ENCODE measurements around the gene RSAD1.

RSAD1 gene

DNA sequence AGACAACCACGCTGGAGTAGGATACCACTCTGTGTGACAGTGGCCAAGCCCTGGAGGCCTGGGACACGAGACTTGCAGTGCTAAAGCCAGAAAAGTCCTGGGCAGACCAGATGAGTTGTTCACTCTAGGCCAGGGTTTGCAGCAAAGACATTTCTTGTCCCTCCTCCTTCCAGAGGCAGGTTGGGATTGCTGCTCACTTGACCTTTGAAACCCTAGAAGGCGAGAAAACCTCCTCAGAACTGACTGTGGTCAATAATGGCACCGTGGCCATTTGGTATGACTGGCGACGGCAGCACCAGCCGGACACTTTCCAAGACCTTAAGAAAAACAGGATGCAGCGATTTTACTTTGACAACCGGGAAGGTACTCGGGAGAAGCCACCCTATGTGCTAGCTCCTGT is 44.1 kb downstream of the RSAD1 start:
- DNase-seq = no peak

DNA sequence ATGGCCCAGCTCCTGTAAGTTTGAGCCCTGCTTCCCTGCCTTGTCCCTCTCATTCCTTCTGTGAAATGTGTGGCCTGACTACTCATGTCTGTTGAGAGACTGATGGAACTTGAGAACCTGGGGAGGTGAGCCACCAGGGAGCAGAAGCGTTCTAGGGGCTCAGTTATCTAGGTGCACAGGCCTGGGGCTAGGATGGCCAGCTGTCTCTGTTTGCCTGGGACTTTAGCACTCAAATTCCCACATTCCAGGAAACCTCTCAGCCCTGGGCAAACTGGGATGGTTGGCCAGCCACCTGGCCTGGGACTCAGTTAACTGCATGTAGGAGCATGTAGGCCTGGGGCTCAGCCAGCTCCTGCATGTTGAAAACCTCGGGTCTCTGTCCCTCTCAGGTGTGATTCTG is 44.5 kb downstream of the RSAD1 start:
- no peak for DNase-seq

DNA sequence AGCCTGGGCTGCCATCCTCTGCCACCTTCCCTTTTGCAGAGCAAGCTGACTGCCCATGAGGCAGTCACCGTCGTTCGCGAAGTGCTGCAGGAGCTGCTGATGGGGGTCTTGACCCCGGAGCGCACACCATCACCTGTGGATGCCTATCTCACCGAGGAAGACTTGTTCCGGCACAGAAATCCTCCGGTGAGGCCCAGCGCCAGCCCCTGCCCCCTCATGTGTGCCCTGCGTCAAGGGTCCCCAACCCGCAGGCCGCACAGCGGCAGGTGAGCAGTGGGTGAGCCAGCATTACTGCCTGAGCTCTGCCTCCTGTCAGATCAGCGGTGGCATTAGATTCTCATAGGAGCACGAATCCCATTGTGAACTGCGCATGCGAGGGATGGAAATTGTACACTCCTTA is 46.2 kb downstream of the RSAD1 start:
- no peak for DNase-seq

DNA sequence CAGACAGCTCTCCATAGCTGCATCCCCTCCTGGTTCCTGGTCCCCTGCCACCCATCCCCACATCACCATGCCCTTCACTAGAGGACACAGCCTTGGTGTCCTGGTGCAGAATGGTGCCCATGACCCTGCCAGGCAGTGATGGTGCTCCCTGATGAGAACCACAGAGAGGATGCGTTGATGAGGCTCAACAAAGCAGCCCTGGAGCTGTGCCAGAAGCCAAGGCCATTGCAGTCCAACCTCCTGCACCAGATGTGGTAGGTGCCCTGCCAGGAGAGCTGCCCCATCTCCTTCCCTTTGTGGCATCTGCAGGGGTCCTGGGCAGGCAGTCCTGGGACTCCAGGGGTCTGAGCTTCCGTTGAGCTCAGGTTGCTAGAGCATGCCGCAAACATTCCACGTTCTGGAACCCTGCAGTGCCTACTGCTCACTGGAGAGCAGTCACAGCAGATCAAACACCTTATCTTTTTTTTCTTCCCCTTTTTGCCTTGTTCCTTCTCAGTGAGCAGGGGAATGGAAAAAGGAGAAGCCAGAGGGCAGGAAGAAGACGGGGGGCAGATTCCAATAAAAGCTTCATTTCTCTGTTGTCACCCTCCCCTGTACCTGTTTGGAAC is 48.6 kb downstream of the RSAD1 start:
- no peak for DNase-seq

DNA sequence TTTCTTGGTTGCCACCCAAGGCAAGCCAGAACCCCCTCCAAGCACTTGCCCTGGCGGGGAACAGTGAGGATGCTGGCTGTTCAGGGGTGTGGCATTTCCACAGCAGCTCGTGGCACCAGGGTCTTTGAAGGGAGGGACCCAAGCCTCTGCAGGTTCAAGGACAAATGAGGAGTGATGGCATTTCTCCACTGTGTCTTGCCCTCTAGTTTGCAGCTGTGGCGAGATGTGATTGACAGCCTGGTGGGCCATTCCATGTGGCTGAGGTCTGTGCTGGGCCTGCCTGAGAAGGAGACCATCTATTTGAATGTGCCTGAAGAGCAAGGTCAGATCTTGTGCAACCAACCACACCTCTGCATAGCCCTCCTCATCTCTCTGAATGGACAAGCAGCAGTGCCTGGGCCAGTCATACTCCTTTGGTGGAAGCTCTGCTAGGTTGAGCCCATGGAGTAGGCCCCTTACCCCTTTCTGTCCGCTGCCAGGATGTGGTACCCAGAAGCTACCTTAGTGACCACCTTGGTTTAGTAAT is 49.4 kb downstream of the RSAD1 start:
- DNase-seq = no peak

DNA sequence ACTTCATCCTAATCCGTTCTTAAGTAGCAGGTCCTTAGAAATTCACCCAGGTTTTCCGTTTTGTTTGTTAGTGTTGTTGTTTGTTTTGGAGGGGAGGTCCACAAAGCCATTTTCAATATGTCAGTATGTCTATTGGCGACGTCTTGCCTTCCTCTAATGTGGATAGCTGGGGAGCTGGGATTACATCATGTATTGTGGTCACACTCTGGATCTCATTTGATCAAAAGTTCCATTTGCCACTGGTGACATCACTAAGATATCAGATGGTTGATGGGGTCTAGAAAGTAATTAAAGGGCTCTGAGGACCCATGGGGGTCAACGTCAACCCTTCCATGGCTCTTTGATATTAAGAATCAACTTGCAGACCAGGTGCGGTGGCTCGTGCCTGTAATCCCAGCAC is 51.2 kb downstream of the RSAD1 start:
- no peak for DNase-seq

DNA sequence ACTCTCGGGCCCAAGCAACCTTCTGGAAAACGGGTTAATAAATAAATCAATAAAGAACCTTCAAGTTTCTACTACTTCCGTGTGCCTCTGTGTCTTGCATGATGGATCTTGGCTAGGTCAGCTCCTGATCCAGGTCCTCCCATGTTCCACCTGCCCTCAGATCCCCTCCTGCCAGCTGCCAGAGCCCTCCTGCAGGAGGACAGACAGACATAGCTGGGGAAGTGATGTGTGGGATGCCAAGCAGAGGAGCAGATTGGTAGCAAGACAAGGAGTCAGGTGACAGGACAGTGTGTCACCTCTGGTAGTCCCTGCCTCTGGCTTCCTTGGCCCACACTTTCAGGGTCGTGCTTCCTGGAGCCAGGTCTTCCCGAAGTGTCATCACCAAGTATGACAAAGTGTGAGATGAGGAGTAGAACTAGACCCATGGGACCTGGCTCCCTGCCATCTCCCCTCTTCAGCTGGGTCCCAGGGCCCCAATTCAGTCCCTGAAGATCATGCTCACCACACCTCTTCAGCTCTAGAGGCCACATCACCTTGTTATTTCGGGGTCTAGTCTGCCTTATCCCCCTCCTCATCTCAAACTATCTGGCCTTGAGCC is 52.9 kb downstream of the RSAD1 start:
- no peak for DNase-seq

DNA sequence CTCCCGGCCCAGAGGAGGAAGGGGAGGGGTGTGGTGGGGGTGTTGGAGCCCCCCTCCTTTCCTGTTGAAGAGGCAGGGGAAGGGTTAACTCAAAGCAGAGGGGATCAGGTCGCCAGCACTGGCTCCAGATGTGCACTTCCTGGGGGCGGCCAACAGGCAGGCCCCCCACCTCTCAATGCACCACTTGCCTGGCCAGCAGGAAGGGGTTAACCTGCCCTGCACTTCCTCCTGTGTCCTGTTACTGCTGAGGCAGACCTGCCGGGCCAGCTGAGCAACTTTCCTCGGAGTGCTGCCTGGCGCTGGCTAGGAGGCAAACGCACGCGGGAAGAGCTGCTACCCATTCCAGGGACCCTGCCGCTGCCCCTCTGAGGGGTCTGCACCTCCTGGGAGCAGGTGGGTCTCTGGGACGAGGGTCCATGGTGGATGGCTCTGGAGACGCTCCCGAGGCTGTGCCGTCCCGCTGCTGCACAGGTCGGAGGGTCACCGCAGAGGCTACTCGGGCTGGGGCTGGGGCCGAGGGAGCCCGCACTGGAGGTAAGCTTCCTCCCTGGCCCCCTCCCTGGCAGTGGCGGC is 53.9 kb downstream of the RSAD1 start, which contains the start of gene EPN3:
Gene EPN3 (plus strand): TSS at position 284 of the 573 bp plus-strand sequence. CDS start 3,822 bp downstream, outside the sequence.
- DNase-seq = no peak

DNA sequence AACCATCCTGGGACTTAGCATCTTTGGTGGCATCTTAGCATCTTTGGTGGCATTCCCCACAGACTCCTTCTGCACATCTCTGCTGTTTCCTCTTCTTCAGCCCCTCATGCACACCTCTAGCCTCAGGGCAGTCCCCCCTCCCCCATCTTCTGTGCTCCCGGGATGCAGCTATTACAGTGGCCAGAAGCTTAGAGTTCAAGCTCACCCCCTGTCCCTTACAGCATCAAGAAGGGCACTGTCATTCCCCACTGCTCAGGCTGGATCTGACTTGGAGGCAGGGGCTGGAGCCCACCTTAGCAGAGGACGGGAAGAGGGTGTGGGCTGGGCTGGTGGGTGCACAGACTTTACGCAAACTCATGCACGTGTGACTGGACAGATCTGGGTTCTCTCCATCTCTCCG is 54.5 kb downstream of the RSAD1 start:
- DNase-seq = no peak

DNA sequence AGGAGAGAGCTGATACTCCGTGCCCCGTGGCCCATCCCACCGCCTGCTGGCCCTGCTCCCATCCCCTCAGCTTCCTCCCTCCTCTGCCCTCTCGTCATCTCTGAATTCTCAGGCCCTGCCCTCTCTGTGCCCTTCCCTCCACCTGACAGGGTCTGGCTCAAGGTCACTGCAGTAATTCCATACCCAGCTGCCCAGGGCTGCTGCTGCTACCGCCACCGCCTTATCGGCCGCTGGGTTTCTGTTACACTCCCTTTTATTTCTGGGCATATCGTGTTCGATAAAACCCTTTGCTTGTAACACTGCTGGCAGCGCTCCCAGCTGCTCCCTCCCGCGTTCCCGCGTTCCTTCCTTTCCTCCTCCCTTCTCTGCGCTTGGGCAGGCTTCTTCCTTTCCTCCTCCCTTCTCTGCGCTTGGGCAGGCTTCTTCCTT is 55.1 kb downstream of the RSAD1 start:
- no peak for DNase-seq

DNA sequence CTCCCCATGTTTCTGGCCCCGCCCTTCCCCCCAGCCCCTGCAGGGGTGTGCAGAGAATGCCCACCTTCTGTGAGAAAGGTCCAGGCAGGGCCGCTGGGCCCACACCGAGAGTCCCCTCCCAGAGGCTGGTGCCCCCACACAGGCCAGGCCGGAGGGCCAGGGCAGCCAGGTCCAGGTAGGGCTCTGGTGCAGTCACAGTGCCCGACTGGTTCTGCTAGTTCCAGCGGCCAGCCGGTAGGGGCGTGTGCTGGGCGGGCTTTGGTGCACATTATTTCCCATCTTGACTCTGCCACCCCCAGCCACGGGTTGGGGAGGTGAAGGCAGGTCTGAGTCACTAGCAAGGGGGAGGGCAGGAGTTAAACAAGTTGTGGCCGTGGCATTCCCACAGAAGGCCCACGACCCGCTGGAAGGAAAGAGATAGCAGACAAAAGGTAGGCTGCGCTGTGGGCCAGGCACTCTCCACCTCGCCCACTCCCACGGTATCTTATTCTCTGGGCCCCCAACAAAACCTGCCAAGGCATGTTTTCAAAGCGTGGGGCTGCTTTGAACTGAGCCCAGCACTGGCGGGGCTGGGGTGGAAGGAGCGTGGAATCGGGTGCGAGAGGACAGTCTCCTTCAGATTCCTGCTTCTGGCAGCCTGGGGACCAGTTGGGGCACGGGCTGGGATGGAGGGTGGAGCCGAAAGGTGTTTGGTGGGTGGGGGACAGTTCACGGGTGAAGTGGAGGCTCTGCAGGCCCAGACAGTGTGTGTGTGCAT is 55.7 kb downstream of the RSAD1 start:
- peak in 1 of 2 experiments; percentile 29 for DNase-seq

DNA sequence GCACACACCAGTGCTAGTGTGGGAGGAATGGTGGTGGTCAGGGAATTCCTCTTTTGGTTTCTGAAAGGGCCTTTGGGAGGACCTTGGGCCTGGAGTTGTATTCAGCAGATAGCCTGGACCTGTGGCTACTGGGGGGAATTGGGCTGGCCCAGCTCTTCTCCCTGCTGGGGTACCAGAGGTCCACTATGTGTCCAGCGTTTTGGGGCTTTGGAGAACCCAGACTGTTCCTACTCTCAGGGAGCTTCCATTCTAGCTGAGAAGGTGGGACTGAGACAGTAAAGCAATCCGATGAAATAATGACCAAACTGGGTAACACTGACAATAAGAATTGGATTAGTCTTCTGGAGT is 56.3 kb downstream of the RSAD1 start:
- no peak for DNase-seq

DNA sequence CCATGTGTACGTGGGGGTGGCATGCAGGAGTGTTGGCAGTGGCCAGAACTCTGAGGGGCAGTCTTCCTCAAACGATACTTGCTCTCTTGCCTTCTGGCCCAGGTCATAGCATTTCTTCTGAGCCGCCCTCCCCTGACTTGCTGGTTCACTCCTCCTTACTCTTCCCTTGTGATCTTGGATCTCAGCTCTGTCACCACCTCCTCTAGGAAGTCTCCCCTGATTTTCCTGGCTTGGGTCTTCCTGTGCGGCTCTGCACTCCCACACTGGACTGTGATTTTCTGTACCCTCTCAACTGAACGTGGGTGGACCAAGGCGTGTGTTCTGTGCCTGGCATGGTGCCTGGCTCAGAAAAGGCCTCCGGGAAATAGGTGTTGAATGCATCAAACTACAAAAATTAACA is 56.7 kb downstream of the RSAD1 start:
- DNase-seq = no peak
